Upper lobe of left lung (tissue), 6 donors: ENCODE results near the gene FCER2. TPM values are rescaled to one million over a fixed set of nuclear protein-coding genes. Genes with fewer than 3 reads are reported as not detected.
A peak's percentile ranks its signal among the peaks of the same experiment; 100 is the strongest.

Source experiments
- ATAC-seq, 2 donors: fragments of 200-7000 bp; cut with Tn5 transposase; one replicate each; pipeline ENCODE4 v1.9.1; 2022; ENCODE audit warnings: mild to moderate bottlenecking in 2 of 2, moderate library complexity in 2 of 2; ENCODE audit not compliant: low FRiP score in 2 of 2
- DNase-seq, 2 donors: peaks; one replicate each; pipeline ENCODE4 v3.0.0-alpha.2; 2019 to 2020
- H3K27ac ChIP-seq, 4 donors: fragments of 200-600 bp; sonication (generic); one replicate each; pipeline ENCODE4 v1.5.1; 2016 to 2019
- H3K27me3 ChIP-seq, 4 donors: fragments of 200-600 bp; sonication (generic); one replicate each; pipeline ENCODE4 v1.5.1; 2017 to 2019
- H3K36me3 ChIP-seq, 4 donors: fragments of 200-600 bp; sonication (generic); one replicate each; pipeline ENCODE4 v1.5.1; 2016 to 2019
- H3K4me1 ChIP-seq, 4 donors: fragments of 200-600 bp; sonication (generic); one replicate each; pipeline ENCODE4 v1.5.1; 2018 to 2019
- H3K4me3 ChIP-seq, 4 donors: fragments of 200-600 bp; sonication (generic); one replicate each; pipeline ENCODE4 v1.5.1; 2017 to 2019; ENCODE audit warnings: mild to moderate bottlenecking in 2 of 4, moderate library complexity in 1 of 4
- H3K9me3 ChIP-seq, 4 donors: fragments of 200-600 bp; sonication (generic); one replicate each; pipeline ENCODE4 v1.5.1; 2018 to 2019
- CTCF ChIP-seq, 6 experiments: fragments of 450-650 bp in 4 of 6; fragments of 200-600 bp in 2 of 6; sonication (generic) in 2 of 6; IDR thresholded peaks; one replicate each; pipeline ENCODE4 v1.5.1; 2016 to 2019; ENCODE audit warnings: antibody characterized with exemption in 6 of 6
- EP300 ChIP-seq, 4 donors: sonication (generic); formaldehyde crosslinking; IDR thresholded peaks; one replicate each; pipeline ENCODE4 v1.5.1; 2017; ENCODE audit warnings: antibody characterized with exemption in 4 of 4, control low read depth in 2 of 4
- POLR2A ChIP-seq, 4 donors: fragments of 450-650 bp; IDR thresholded peaks; one replicate each; pipeline ENCODE4 v1.5.1; 2016 to 2017; ENCODE audit warnings: antibody characterized with exemption in 4 of 4, mild to moderate bottlenecking in 2 of 4
- POLR2AphosphoS5 ChIP-seq, 2 donors: sonication (generic); formaldehyde crosslinking; IDR thresholded peaks; one replicate each; pipeline ENCODE4 v1.5.1; 2017; ENCODE audit warnings: antibody characterized with exemption in 2 of 2
- WGBS, 2 donors: methylation state at CpG; one replicate each; pipeline ENCODE4 v1.1.5; 2017 to 2018; 5-methylcytosine and 5-hydroxymethylcytosine counted together
- total RNA-seq, 6 donors: library from RNA; depleted of rRNA in 4 of 6; stranded (reverse); fragments of >200 nt in 4 of 6; gene quantifications; one replicate each; pipeline versions ENCODE4 v1.1.0 to v1.2.1, GENCODE V29; 2016 to 2021
- donor health status: DM: no; HTN: no; CAD: no; lungs with moderate emphysema.
- donor health status: DM: no; HTN: yes; CAD: no; lungs with severe emphysema.

Gene FCER2
- total RNA-seq, 6 donors from 2014 or later: 0.83 to 2.9 TPM; not detected in 4

- H3K4me1 ChIP-seq: peaks cover 4 to 25% (median 19%) of the 10 kb centered on the region in 4 donors
- no peaks in the 10 kb centered on the region for H3K36me3 ChIP-seq
- DNase-seq (peak in 1 of 2 donors; percentile 47), ATAC-seq (peak; percentile 31 to 73)
- no peak overlapping the region for H3K4me3 ChIP-seq
- TF ChIP-seq EP300 (IDR thresholded peaks at IDR 0.05) (no peak), POLR2A (IDR thresholded peaks at IDR 0.05) (no peak), POLR2AphosphoS5 (IDR thresholded peaks at IDR 0.05) (peak in 1 of 2 donors; percentile 36), CTCF (IDR thresholded peaks at IDR 0.05) (no peak)
- peaks cover 0 to 19% (median 12%) of the 10 kb centered on the region in 4 donors for H3K27me3 ChIP-seq
- peak overlapping the region in 2 of 4 donors; percentile 31 to 65 for H3K27ac ChIP-seq
- 48 to 53% methylated on average over 10 to 12 of the region's 12 CpGs for WGBS, 2 donors
- H3K9me3 ChIP-seq: no peaks in the 10 kb centered on the region
Observed at GRCh38 chr19:7734220-7735203, 32.6 kb upstream of the FCER2 start.

- no peak for TF ChIP-seq CTCF (IDR thresholded peaks at IDR 0.05)
- no peak for TF ChIP-seq POLR2AphosphoS5 (IDR thresholded peaks at IDR 0.05)
- no peak for TF ChIP-seq POLR2A (IDR thresholded peaks at IDR 0.05)
- no peak for TF ChIP-seq EP300 (IDR thresholded peaks at IDR 0.05)
- Histone ChIP-seq H3K27me3 (peaks cover 0 to 29% (median 12%) of the 10 kb centered on the region in 4 donors), H3K4me3 (no peak overlapping the region), H3K9me3 (no peaks in the 10 kb centered on the region), H3K4me1 (peaks cover 4 to 25% (median 21%) of the 10 kb centered on the region in 4 donors), H3K36me3 (no peaks in the 10 kb centered on the region), H3K27ac (no peak overlapping the region)
- WGBS, 2 donors: 53 to 62% methylated on average over 6 of the region's 6 CpGs
- ATAC-seq (no peak), DNase-seq (peak in 1 of 2 donors; percentile 32)
Observed at GRCh38 chr19:7733376-7733775, 31.4 kb upstream of the FCER2 start.

GRCh38 chr19:7732045-7732444, 30.1 kb upstream of the FCER2 start, which contains the start of gene CLEC4G:
TSS of gene CLEC4G (minus strand) at chr19:7732110. CDS start at chr19:7732102, 8 bp downstream.
- Histone ChIP-seq H3K27me3 (peaks cover 0 to 29% (median 12%) of the 10 kb centered on the region in 4 donors), H3K4me3 (no peak within 1 kb of the TSS), H3K9me3 (no peaks in the 10 kb centered on the region), H3K4me1 (peaks cover 4 to 25% (median 21%) of the 10 kb centered on the region in 4 donors), H3K36me3 (no peaks in the 10 kb centered on the region), H3K27ac (no peak within 1 kb of the TSS)
- WGBS, 2 donors: 70 to 73% methylated on average over 7 to 9 of the region's 9 CpGs
- ATAC-seq (no peak), DNase-seq (peak in 1 of 2 donors; percentile 37)
- TF ChIP-seq POLR2AphosphoS5 (IDR thresholded peaks at IDR 0.05): no peak
- no peak for TF ChIP-seq EP300 (IDR thresholded peaks at IDR 0.05)
- TF ChIP-seq POLR2A (IDR thresholded peaks at IDR 0.05): no peak
- no peak for TF ChIP-seq CTCF (IDR thresholded peaks at IDR 0.05)

- TF ChIP-seq CTCF (IDR thresholded peaks at IDR 0.05): no peak
- TF ChIP-seq POLR2A (IDR thresholded peaks at IDR 0.05): no peak
- TF ChIP-seq POLR2AphosphoS5 (IDR thresholded peaks at IDR 0.05): no peak
- TF ChIP-seq EP300 (IDR thresholded peaks at IDR 0.05): no peak
- DNase-seq (no peak), ATAC-seq (no peak)
- 86 to 90% methylated on average over 2 to 5 of the region's 5 CpGs for WGBS, 2 donors
- no peak overlapping the region for H3K4me3 ChIP-seq
- H3K9me3 ChIP-seq: no peaks in the 10 kb centered on the region
- H3K27me3 ChIP-seq: peaks cover 0 to 29% (median 12%) of the 10 kb centered on the region in 4 donors
- peaks cover 4 to 25% (median 21%) of the 10 kb centered on the region in 4 donors for H3K4me1 ChIP-seq
- no peaks in the 10 kb centered on the region for H3K36me3 ChIP-seq
- H3K27ac ChIP-seq: no peak overlapping the region
Observed at GRCh38 chr19:7731615-7732014, 29.7 kb upstream of the FCER2 start.
